ENCODE measurements around the gene DNAJC24.

DNA sequence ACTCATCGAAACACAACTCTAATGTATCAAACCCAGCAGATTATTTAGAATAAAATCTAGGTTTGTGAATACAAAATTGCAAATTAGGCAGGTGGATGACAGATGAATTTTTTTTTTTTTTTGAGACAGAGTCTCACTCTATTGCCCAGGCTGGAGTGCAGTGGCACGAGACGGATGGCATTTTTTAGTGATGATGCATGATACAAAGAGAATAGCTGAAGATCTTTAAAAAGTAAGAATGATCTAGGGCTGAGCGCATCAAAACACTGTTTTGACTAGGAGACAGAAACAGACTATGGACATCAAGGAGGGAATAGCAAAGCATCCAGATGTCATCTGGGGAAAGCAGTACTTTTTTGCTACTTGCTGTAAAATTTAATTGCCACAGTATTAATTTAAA, 76.0 kb downstream of the DNAJC24 start:
- TF ChIP-seq JUN (IDR thresholded peaks at IDR 0.05; ENCODE audit: borderline replicate concordance, low read depth, low read length) (no peak), JUN (CRISPR knock-in tag; IDR thresholded peaks at IDR 0.05; ENCODE audit: borderline replicate concordance) (no peak), RFX5 (IDR thresholded peaks at IDR 0.05; ENCODE audit: low read depth, low read length) (no peak), CBX2 (IDR thresholded peaks at IDR 0.05; ENCODE audit: insufficient read depth, low read length, poor library complexity, severe bottlenecking) (no peak), NEUROD1 (IDR thresholded peaks at IDR 0.05; ENCODE audit: borderline replicate concordance, low read depth, low read length, partially characterized antibody) (no peak), MAFK (IDR thresholded peaks at IDR 0.05; ENCODE audit: low read length) (no peak), NFE2L1 (tag; IDR thresholded peaks at IDR 0.05; ENCODE audit: borderline replicate concordance, low read depth) (no peak), U2AF2 (optimal IDR thresholded peaks at IDR 0.05; ENCODE audit: low read depth, low read length) (no peak)
- TF ChIP-seq, protein P1, sequence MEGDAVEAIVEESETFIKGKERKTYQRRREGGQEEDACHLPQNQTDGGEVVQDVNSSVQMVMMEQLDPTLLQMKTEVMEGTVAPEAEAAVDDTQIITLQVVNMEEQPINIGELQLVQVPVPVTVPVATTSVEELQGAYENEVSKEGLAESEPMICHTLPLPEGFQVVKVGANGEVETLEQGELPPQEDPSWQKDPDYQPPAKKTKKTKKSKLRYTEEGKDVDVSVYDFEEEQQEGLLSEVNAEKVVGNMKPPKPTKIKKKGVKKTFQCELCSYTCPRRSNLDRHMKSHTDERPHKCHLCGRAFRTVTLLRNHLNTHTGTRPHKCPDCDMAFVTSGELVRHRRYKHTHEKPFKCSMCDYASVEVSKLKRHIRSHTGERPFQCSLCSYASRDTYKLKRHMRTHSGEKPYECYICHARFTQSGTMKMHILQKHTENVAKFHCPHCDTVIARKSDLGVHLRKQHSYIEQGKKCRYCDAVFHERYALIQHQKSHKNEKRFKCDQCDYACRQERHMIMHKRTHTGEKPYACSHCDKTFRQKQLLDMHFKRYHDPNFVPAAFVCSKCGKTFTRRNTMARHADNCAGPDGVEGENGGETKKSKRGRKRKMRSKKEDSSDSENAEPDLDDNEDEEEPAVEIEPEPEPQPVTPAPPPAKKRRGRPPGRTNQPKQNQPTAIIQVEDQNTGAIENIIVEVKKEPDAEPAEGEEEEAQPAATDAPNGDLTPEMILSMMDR (IDR thresholded peaks at IDR 0.05 in 2 of 3, conservative IDR thresholded peaks at IDR 0.05 in 1 of 3; ENCODE audit: insufficient read depth in 2 of 3, low read depth in 1 of 3, low read length in 3 of 3), result no peak
- TF ChIP-seq, protein P2, sequence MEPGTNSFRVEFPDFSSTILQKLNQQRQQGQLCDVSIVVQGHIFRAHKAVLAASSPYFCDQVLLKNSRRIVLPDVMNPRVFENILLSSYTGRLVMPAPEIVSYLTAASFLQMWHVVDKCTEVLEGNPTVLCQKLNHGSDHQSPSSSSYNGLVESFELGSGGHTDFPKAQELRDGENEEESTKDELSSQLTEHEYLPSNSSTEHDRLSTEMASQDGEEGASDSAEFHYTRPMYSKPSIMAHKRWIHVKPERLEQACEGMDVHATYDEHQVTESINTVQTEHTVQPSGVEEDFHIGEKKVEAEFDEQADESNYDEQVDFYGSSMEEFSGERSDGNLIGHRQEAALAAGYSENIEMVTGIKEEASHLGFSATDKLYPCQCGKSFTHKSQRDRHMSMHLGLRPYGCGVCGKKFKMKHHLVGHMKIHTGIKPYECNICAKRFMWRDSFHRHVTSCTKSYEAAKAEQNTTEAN (CRISPR knock-in tag; IDR thresholded peaks at IDR 0.05), result no peak

Data from K562 (cell line).